Activated CD8-positive, alpha-beta memory T cell treated with anti-CD3 and anti-CD28 coated beads for 24 hours (primary cell): ENCODE data around the gene PKP4.
"Not testable (repeated sequence)": the region's sequence is repeated elsewhere in the genome, so short reads cannot be mapped to it uniquely, and the experiment has no call there.

Experiments used
- DNase-seq: peaks from one replicate; pipeline ENCODE4 v3.0.0-alpha.2; 2020

The PKP4 gene

DNA sequence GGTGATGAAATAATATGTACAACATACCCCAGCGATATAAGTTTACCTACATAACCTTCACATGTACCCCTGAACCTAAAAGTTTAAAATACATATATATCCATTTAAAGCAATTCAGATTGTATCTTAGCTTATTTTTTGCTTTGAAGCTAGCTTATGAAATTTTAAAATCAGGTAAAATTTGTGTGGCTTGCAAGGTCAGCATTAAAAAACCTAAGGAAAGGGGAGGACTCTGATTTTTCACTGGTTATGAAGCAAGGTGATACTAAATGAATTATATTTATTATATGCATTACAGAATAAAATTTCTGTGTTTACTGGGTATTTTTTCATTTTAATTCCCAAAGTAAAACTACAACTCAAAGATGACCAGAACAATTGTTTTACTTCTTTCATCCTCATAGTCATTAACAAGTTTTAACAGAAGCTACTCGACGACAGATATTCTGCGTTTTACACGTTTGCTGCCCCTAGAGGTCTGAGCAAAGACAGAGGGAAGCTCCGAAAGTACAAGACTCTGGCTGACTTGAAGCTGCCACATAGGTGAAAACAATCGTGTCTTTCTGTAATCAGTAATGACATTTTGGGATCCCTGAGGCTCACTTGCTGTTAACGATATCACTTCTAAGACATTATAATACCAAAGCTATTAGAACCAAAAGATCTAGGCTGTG lies 17.1 kb downstream of the PKP4 start:
- DNase-seq, result no peak

DNA sequence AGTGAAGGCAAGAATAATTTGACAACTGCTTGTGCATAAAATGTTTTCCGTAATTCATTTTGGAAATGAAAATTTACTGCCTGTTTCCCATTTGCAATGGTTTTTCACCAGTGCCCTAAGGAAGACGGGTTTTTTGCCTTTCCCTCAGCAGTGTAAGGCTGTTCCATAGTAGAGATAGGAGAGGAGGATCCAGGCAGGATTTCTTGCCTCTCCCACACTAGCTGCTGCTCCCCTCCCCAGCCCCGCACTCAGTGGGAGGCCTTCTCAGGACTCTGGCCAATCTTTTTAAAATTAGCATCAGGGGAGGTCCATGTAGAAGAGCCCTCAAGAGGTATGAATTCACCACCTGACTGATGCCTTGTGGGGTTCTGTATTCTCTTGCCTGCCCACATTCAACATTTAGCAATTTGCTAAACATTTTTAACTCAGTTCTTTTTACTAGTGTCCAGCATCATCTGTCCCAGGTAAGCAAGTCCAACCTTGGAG lies 17.8 kb downstream of the PKP4 start:
- DNase-seq, result not testable (repeated sequence)

DNA sequence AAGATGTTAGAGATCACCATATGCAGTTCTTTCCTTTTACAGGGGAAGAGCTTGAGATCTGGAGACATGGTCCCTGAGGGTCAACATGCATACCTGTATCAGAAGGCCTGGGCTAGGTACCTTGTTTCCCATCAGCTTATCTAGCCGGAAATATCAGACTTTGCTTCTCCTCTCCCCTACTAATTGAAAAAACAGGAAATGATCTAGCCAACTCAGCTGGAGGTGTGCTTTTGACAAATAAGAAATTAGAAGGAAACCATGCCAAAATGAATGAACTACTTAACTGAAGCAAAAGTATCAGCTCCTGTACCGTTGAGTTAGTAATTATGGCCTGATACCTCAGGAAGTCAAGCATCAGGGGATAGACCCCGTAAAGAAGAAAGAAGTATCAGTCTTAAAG lies 20.4 kb downstream of the PKP4 start:
- DNase-seq, result no peak

DNA sequence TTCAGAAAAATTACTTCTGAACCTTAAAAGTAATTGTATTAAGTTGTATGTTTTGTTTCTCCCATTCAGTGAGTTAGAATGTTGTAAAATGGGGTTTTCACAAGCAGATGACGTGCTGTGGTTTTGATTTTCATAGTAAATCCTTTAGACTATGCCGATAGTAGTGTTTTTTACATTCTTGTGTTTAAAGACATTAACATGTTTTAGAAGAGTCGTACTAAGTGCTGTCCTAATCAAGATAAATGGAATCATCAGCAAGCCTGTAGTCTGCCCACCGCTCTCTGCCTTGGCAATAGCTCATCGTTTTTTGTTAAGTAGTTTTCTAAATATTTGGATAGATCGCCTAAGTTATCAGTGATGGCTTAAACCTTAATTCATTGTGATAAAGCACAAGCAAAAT lies 21.5 kb downstream of the PKP4 start:
- DNase-seq, result no peak

DNA sequence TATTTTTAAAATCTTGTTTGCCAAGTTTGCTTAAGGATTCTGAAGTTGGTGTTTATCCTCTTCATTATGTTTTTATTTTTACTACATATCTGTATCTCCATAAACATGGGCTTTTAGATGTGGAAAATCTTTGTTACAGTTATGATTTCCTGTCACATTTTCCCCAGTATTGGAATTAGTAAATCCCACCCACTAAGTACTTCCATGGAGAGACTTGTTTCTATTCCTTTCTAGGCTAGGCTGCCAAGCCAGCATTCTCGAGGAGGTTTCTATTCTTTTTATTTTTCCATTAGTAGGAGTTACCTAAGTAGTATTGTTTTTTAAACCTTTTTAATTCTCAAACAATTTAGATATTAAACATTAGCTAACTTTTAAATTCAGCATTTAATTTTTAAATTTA lies 22.1 kb downstream of the PKP4 start:
- no peak for DNase-seq

DNA sequence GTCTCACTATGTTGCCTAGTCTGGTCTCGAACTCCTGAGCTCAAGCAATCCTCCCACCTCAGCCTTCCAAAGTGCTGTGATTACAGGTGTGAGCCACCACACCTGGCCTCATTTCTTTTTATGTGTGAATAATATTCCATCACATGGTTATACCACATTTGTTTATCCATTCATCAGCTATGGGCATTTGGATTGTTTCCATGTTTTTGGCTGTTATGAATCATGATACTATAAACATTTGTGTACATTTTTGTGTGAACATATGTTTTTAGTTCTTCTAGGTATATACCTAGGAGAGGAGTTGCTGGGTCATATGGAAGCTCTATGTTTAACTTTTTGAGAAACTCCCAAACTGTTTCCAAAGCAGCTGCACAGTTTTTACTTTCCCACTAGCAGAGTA lies 24.4 kb downstream of the PKP4 start:
- no peak for DNase-seq

DNA sequence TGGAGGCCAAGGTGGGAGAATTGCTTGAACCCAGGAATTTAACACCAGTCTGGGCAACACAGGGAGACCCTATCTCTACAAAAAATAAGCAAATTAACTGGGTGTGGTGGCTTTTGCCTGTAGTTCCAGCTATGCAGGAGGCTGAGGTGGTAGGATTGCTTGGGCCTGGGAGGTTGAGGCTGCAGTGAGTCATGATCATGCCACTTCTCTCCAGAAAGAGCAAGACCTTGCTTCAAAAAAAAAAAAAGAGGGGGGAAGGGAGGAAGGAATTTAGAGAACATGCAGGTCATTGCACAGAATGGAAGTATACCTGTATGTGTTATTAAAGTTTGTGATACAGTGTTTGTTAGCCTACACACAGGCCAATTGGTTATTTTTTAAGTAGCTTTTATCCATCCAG lies 25.8 kb downstream of the PKP4 start:
- no peak for DNase-seq

DNA sequence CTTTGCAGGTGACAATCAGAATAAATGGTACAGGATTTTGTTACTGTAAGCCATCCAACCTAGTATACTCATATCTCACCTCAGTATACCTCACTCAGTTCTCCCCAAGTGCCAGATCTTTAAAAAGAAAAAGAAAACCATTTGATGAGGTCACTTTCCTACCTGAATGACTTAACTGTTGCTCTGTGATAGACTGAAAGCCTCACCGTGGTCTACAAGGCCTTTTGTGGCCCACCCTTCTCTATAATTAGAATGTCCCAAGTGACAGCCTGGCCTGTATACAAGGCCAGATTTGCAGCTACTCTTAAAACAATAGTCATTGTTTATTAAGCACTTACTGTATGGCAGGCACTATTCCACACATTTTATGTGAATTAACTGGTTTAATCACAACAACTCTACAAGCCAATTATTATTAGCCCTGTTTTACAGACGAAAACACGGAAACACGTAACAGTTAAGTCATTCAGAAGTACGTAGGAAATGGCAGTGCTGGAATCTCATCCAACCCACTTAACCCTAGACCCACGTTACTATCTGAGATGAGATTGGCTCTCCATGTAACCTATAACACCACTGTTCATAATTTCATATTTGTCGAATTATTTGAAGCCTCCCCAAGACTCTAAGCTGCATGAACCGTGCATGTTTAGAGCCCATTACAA lies 28.3 kb downstream of the PKP4 start:
- DNase-seq, result no peak

DNA sequence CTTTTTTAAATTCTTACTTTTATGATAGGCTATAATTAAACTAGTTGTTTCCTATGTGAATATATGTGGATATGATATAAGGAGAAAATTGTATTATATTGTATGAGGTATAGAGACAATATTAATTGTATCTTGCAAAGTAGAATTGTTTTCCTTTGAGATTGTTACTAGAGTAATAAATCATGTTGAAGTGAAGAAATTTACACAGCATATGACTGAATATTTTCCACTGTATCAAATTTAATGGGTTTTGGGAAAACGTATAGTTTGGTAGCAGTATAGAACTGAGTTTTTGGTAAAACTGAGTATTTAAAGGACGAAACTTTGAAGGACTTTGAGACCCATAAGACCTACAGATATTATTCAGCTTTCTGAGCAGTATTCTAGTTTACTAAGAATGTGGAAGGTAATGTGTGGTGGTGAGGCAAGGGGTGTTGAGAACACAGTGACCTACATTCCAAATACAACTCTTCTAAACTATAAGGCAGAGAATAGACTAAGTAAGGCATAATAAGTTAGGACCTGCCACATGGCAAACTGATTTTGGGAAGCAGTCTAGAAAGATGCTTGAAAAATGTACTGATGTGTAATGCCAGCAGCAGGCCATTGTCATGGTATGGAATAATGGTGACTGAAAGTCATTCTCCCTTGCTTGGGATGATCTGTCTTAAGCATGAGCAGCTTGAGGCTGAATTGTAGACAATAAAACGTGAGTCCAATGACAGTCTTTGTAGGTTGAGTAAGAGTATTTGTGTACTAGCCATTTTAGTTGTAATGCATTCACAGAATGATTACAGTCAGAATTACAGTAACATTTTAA lies 29.6 kb downstream of the PKP4 start:
- no peak for DNase-seq

DNA sequence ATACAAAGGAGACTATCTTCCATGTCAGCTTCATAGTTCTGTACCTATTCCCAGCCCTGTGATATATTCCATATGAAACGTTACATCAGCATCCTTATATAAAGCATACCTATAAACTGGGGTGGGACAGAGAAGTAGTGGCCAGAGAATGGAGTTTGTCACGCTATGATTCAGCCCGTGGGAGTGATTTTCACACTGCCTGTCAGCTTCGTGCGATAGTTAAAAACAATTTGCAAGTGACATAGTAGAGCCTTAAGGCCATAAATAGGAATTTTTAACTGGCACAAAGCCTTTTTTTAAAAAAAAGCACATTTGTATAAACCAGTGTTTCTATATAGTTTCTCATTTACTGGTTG lies 30.2 kb downstream of the PKP4 start:
- no peak for DNase-seq

DNA sequence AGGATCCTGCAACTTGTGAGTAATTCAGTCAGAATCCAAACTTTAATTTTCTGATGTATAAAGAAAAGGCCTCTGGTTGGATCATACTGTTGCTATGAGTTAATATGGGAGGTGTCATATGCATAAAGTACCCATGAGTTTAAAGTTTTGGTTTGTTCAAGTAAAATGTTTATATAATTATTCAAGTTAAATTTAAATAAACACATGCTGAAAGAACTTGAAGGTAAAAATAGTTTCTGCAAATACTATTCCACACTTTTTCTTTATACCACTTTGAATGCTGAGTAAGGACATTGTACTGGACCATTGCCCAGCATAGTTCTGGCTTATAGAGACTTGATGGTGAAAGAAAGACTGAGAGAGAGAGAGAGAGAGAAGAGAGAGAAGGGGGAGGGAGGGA lies 30.7 kb downstream of the PKP4 start:
- DNase-seq, result no peak

DNA sequence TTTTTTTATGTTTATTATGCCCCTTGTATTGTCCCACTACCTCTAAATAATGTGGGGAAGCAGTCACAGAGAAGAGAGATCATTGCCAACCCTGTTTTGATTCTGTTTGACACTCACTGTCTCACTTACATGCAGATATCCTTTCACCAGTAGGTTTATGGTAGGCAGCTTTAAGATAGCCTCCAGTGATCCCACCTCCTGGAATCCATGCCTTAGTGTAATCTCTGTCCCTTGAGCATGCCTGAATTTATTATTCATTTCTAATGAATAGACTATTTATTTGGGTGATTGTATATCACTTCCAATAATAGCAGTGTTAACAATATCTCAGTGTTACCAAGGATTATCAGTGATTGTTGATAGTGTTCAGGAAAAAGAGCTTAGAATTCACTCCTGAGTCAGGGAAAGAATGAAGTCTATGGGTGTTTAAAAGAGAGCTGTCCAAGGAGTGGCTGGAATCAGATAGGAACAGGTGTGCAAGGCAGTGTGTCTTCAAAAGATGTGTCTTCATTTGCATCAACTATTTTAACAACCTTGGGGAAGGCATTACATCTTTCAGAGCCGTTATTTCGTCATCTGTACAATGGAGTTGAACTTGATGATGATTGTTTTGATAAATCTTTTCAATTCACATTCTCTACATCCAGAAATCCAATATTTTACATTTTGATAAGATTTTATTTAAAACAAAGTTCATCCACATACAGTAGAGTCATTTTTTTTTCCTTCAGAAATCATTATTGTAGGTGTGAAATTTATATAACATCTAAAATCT lies 31.9 kb downstream of the PKP4 start:
- DNase-seq, result no peak

DNA sequence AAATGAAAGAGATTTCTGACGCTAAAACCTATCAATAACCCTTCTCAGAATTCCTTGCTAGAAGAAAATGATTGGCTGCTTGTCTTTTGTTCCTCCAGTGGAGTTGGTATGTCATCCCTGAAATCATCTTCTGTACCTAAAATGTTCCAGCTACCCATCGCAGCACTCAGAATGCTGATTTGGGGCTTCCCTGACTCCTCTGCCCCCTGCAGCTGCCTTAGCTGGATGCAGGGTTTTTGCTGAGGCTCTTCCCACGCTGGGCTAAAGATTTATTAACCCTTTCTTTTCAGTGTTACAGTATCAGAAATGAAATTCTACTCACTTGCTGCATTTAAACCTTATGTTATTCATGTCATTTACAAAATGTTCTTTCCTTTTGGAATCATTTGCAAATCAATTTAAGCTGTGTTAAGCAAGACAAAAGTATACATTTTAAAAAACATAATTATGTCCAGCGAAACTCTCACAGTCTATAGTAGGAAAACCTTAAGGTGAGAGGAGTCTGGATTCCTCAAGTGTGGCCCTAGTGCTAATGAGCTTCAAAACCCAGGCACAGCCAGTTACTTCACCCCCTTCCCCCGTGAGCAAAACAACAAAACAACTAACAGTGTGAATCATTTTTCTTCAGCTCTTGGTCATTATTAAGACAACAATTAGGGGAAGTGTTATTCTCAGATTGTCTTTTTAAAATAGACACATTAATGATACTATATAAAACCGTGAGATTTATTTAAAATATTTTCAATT lies 32.8 kb downstream of the PKP4 start:
- DNase-seq, result no peak

DNA sequence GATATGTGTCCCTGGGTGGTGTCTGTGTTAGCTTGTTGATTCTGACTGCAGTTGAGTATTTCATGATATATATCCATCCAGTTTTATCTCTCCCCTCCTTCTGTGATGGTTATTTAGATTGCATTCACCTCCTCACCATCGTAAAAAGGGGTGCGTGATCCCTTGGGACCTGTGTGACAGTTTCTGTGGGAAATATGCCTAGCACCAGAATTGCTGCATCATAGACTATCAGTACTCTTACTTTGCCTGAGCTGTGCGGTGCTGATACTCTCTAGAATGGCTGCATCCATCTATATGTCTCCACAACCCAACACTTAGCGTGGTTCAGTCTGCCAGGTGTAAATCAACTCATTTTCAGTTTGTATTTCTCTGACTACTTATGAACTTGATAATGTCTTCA lies 34.3 kb downstream of the PKP4 start:
- no peak for DNase-seq

DNA sequence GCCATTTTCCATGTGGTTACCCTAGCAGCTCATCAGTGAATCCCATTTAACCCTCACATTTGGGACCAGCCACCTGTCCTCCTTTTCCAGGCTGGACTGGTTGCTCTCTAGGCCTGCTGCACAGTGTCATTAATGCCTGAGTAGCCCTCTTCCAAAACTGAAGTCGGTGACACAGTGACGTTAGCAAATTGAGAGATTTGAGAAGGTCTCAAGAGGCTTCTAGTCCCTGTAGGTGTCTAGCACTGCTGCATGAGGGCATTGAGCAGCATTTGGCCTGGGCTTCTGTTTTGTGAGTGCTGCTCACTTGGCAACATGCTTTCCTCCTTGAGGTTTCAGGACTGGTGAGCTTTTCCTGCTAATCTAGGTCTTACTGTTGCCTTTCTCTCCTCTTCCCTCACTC lies 36.7 kb downstream of the PKP4 start:
- no peak for DNase-seq

DNA sequence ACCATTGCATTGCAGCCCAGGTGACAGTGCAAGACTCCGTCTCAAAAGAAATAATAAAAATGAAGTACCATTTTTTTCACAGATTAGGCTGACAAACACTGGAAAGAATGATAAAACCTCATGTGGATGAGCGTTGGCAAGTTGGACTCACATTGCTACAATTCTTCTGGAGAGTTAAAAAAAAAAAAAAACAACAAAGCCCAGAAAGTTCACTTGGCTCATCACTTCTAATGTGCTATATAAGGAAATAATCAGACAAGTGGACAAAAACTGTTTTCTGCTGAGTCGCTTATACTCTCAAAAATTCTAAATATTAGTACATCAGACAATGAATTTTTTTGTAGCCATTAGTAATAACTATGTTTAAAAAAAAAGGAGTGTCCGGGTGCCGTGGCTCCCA lies 38.4 kb downstream of the PKP4 start:
- no peak for DNase-seq

DNA sequence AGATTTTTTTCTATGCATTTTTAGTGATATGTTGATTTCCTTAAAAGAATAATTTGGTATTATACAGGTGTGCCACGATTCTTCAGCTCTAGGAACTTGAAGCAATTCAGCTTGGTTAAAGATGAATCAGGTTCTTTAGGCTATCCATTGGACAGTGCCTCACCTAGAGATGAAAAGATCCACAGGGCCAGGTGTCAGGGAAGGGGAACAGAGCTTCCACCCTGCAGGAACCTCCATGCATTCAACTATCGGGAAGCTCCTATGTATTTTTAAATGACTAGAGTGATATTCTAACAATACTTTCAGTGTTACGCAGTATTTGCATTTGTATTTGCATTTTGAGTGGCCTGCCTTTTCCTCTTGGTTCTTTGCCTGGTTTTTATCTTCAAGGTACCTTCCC lies 40.2 kb downstream of the PKP4 start:
- no peak for DNase-seq

DNA sequence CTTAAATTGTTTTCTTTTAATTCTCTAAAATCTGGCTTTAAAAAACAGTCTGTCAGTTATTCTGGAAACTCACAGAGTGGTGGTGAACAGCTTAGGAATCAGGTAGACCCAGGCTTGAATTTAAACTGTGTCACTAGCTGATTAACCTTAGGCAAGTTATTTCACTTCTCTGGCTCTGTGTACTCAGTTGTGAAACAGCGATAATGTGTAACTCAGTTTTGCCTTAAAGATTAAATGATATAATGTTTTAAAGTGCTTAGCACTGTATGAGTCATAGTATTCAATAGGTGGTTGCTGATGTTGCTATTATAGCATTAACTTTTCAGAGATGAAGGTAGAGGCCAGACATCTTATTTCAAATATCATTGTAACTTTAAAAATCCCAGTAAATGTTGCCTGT lies 40.7 kb downstream of the PKP4 start:
- no peak for DNase-seq

DNA sequence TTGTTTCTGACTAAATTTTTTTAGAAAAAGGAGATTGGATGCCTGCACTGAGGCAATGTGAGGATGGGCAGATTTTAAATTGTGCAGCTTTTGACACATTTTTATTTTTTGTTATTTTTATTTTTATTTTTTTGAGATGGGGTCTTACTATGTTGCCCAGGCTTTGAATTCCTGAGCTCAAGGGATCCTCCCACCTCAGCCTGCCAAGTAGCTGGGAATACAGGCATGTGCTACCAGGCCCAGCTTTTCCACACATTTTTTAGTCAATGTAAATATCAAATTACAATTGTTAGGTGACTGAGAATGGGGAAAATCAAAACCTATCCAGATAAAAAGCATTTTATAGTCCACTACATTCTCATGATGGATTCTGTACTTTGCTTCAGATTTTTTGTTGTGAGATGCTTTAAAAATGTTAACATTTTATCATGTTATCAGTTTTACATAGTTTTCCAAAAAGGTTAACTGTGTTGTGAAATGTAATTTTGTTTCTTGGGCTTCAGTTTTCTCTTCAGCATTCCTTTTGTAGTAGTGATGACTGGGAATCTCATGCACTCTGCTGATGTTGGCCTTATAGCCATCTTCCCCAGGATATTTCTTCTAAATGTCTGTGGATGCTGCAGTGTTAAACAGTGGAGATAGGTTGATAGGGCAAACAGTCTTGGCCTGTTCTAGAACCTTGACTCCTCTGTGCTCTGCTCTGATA lies 41.4 kb downstream of the PKP4 start:
- no peak for DNase-seq

DNA sequence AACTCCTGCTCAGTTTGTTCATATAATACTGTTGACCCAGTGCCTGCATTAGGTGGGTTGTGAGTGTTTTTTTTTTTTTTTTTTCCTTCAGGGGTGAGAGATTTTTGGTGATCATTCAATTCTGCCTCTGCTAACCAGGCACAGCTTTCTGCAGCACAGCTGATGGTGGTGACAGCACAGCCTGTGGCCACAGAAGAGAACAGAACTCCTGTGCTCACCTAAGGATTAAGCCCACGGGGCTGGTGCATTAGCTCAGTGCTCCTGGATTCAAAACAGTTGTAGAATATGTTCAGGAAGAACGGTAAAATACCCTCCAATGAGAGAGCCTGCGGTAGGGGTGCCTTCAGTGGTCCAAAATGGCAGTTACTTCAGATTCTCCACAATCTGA lies 42.0 kb downstream of the PKP4 start:
- DNase-seq, result no peak

DNA sequence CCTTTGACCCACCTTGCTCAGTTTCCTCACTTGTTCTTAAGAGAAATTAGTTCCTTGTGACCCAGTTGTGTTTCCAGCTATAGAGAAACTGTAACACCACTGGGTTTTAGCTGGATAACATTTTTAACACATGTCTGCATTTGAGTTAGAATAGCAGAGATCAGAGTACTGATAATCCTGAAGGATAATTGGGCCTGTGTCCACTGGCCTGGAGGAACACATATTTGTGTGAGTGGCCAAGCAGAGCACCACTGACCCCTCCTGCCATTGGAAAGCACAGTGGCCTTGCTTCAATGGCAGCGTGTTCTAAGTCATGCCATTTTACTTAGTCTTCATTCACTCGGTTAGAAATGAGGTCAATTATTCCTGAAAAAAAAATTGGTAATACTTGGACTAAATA lies 42.6 kb downstream of the PKP4 start:
- no peak for DNase-seq

DNA sequence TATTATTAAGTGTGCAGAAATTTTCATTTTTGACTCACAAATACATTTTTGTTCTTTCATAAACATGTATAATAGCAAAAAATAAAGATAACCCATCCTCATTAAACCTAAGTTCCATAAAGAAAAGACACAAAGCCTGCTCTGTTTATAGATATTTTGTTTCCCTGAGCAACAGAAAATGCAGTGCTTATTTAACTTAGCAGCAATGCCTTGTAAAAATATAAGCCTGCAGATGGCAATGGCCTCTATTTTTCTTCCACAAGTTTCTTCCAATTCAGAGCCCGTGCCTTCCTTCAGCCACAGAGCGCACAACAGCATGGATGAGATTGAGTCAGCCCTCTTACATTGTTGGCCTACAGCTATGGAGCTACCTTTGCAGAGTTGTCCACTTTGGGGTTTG lies 43.6 kb downstream of the PKP4 start:
- no peak for DNase-seq
